HCT116 (cell line): ENCODE data around the gene FAM227B. TPM values are rescaled to one million over a fixed set of nuclear protein-coding genes. Genes with fewer than 3 reads are reported as not detected.

Experiments
- ATAC-seq: fragments of 200-7000 bp; cut with Tn5 transposase; 2 replicates; pipeline ENCODE4 v1.9.1; 2020; ENCODE audit warnings: mild to moderate bottlenecking, moderate library complexity
- BruUV-seq: library from RNA; stranded (reverse); fragments of 400-500 nt; replicated peaks from 2 replicates; lab custom pipeline; 2021; lab: Mats Ljungman, UMichigan
- CTCF ChIA-PET: fragments of 300-600 bp; sonication (Branson Sonifier 250); formaldehyde crosslinking; loops from one replicate; lab custom pipeline; 2021; ENCODE audit warnings: antibody characterized with exemption; lab: Charles Lee
- POLR2A ChIA-PET: fragments of 300-600, 350-600 bp; sonication (Branson Sonifier 250); formaldehyde crosslinking; loops from one replicate; lab custom pipeline; 2021; ENCODE audit warnings: antibody characterized with exemption; lab: Charles Lee
- RAD21 ChIA-PET, 2 experiments: fragments of 300-600 bp; sonication (Branson Sonifier 250); formaldehyde crosslinking; loops; one replicate each; lab custom pipeline; 2023; ENCODE audit warnings: low total read pairs in 2 of 2; ENCODE audit not compliant: uncharacterized antibody in 2 of 2, unreplicated experiment in 2 of 2, low non-redundant PET in 1 of 2; lab: Charles Lee
- DNase-seq: peaks from one replicate; pipeline ENCODE4 v3.0.0-alpha.2; 2010; ENCODE audit warnings: low read depth, low spot score
- H2AFZ ChIP-seq: fragments of 200-600 bp; shearing (Covaris generic), sonication (generic); 2 replicates; pipeline ENCODE4 v1.6.1; 2017; ENCODE audit warnings: low read depth, mixed run types, mixed read lengths, antibody characterized with exemption, low read length; ENCODE audit not compliant: poor library complexity, severe bottlenecking
- H3K27ac ChIP-seq: 2 replicates; pipeline ENCODE4 v1.5.1; 2012; ENCODE audit warnings: low read depth, low read length
- H3K27me3 ChIP-seq: fragments of 200-600 bp; sonication (generic); 2 replicates; pipeline ENCODE4 v1.6.1; 2016; ENCODE audit warnings: mixed run types, low read length, mixed read lengths; ENCODE audit not compliant: insufficient read depth
- H3K36me3 ChIP-seq, 2 experiments: fragments of 200-500 bp in 1 of 2; fragments of 200-600 bp in 1 of 2; sonication (Bioruptor generic) in 1 of 2; sonication (generic) in 1 of 2; 2 replicates each; pipeline versions ENCODE4 v1.5.1 to v1.6.1; 2014 to 2016; ENCODE audit warnings: low read length in 2 of 2, inconsistent platforms in 1 of 2, mixed read lengths in 1 of 2, mixed run types in 1 of 2; ENCODE audit not compliant: insufficient read depth in 2 of 2, control insufficient read depth in 1 of 2
- H3K4me1 ChIP-seq, 2 experiments: fragments of 200-600 bp in 1 of 2; sonication (generic) in 1 of 2; 2 replicates each; pipeline versions ENCODE4 v1.5.1 to v1.6.1; 2012 to 2017; ENCODE audit warnings: low read length in 2 of 2, inconsistent platforms in 1 of 2, mild to moderate bottlenecking in 1 of 2, mixed read lengths in 1 of 2, mixed run types in 1 of 2, moderate library complexity in 1 of 2; ENCODE audit not compliant: insufficient read depth in 2 of 2, control insufficient read depth in 1 of 2
- H3K4me2 ChIP-seq: fragments of 200-600 bp; sonication (generic); 2 replicates; pipeline ENCODE4 v1.6.1; 2017; ENCODE audit warnings: mixed run types, low read length, mixed read lengths
- H3K4me3 ChIP-seq, 2 experiments: fragments of 200-600 bp in 1 of 2; sonication (generic) in 1 of 2; replicated peaks in 1 of 2; 2 replicates each; pipeline ENCODE4 v1.5.1; 2011 to 2016; ENCODE audit warnings: low read length in 2 of 2, control low read depth in 1 of 2, low read depth in 1 of 2, mild to moderate bottlenecking in 1 of 2, mixed read lengths in 1 of 2, mixed run types in 1 of 2
- H3K79me2 ChIP-seq: fragments of 200-600 bp; sonication (generic); 2 replicates; pipeline ENCODE4 v1.6.1; 2017; ENCODE audit warnings: mild to moderate bottlenecking, mixed run types, low read length, moderate library complexity, mixed read lengths; ENCODE audit not compliant: insufficient read depth
- H3K9ac ChIP-seq: fragments of 200-600 bp; sonication (generic); 2 replicates; pipeline ENCODE4 v1.6.1; 2016; ENCODE audit warnings: low read length, mixed read lengths
- H3K9me2 ChIP-seq: fragments of 200-600 bp; sonication (generic), shearing (Covaris generic); 2 replicates; pipeline ENCODE4 v1.6.1; 2017; ENCODE audit warnings: mixed run types, mild to moderate bottlenecking, moderate library complexity; ENCODE audit not compliant: insufficient read depth
- H3K9me3 ChIP-seq, 2 experiments: fragments of 200-500 bp in 1 of 2; fragments of 200-600 bp in 1 of 2; sonication (Bioruptor generic) in 1 of 2; sonication (generic) in 1 of 2; 2 replicates each; pipeline ENCODE4 v1.6.1; 2014 to 2017; ENCODE audit warnings: low read length in 2 of 2, mixed read lengths in 2 of 2, inconsistent platforms in 1 of 2, low read depth in 1 of 2, mild to moderate bottlenecking in 1 of 2, mixed run types in 1 of 2, moderate library complexity in 1 of 2; ENCODE audit not compliant: control insufficient read depth in 1 of 2, insufficient read depth in 1 of 2
- H4K20me1 ChIP-seq: fragments of 200-600 bp; sonication (generic), shearing (Covaris generic); 2 replicates; pipeline ENCODE4 v1.6.1; 2017; ENCODE audit warnings: mixed run types, mild to moderate bottlenecking, moderate library complexity; ENCODE audit not compliant: insufficient read depth
- CBX3 ChIP-seq: IDR thresholded peaks from 2 replicates; pipeline ENCODE4 v1.6.1; 2012; ENCODE audit warnings: low read depth
- CEBPB ChIP-seq: IDR thresholded peaks from 2 replicates; pipeline ENCODE4 v1.6.1; 2012; ENCODE audit warnings: low read depth
- EGR1 ChIP-seq: IDR thresholded peaks from 2 replicates; pipeline ENCODE4 v1.6.1; 2012; ENCODE audit warnings: low read depth
- EZH2 ChIP-seq: fragments of 200-600 bp; sonication (generic); IDR thresholded peaks from 2 replicates; pipeline ENCODE4 v1.6.1; 2017; ENCODE audit warnings: antibody characterized with exemption, mixed run types
- EZH2phosphoT487 ChIP-seq: fragments of 200-600 bp; IDR thresholded peaks from 2 replicates; pipeline ENCODE4 v1.6.1; 2018; ENCODE audit warnings: antibody characterized with exemption, borderline replicate concordance
- FOSL1 ChIP-seq: IDR thresholded peaks from 2 replicates; pipeline ENCODE4 v1.6.1; 2012; ENCODE audit warnings: low read depth
- JUND ChIP-seq: IDR thresholded peaks from 2 replicates; pipeline ENCODE4 v1.6.1; 2012
- POLR2AphosphoS5 ChIP-seq: IDR thresholded peaks from 2 replicates; pipeline ENCODE4 v1.6.1; 2011; ENCODE audit warnings: mild to moderate bottlenecking, low read depth, low read length, moderate library complexity
- RAD21 ChIP-seq: IDR thresholded peaks from 2 replicates; pipeline ENCODE4 v1.6.1; 2012; ENCODE audit warnings: low read depth, mild to moderate bottlenecking
- SIN3A ChIP-seq: IDR thresholded peaks from 2 replicates; pipeline ENCODE4 v1.6.1; 2012; ENCODE audit warnings: low read depth
- SRF ChIP-seq: IDR thresholded peaks from 2 replicates; pipeline ENCODE4 v1.6.1; 2012; ENCODE audit warnings: low read depth
- ZFX ChIP-seq: fragments of 450-650 bp; IDR thresholded peaks from 2 replicates; pipeline ENCODE4 v1.6.1; 2017
- intact Hi-C: fragments of 100-400 bp; cut with micrococcal nuclease; formaldehyde crosslinking; loops from 2 replicates; pipeline ENCODE4 v1.10.0; 2022
- total RNA-seq: library from RNA; stranded (reverse); gene quantifications from one replicate; pipeline ENCODE4 v1.2.1, GENCODE V29; 2021; ENCODE audit not compliant: unreplicated experiment
- TF ChIP-seq, protein P1 (sequence below): IDR thresholded peaks from 2 replicates; pipeline ENCODE4 v1.6.1; 2012
- TF ChIP-seq, protein P2 (sequence below): IDR thresholded peaks from 2 replicates; pipeline ENCODE4 v1.6.1; 2012; ENCODE audit warnings: low read depth
- TF ChIP-seq, protein P3 (sequence below), 3 experiments: fragments of 200-600 bp in 1 of 3; sonication (generic) in 1 of 3; IDR thresholded peaks in 2 of 3; conservative IDR thresholded peaks in 1 of 3; 2 replicates each; pipeline ENCODE4 v1.5.1; 2012 to 2017; ENCODE audit warnings: low read depth in 2 of 3, low read length in 2 of 3, antibody characterized with exemption in 1 of 3, borderline replicate concordance in 1 of 3, control low read depth in 1 of 3, mild to moderate bottlenecking in 1 of 3, mixed read lengths in 1 of 3, mixed run types in 1 of 3, moderate library complexity in 1 of 3; ENCODE audit not compliant: insufficient read depth in 1 of 3

Gene FAM227B
- total RNA-seq, 1 experiment from 2014 or later = 6.9 TPM

DNA sequence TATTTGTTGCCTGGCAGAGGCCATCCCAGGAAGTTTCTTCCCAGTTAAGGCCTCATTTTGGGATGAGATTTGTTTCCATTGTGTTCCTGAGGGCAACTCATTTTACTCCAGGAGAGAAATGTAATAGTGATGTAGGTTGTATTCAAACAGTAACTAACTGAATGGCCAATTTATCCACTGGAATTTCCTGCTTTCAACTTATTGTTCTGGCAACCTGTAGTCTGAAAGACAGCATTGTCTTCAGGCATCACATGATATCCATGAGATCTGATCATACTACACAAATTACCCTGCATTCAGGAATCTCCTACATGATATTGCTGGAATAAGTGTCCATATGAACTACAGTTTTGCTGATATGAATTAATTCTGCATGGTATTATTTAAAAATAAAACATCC is 277.1 kb downstream of the FAM227B start:
- intact Hi-C loops = no loop called here
- Histone ChIP-seq H3K79me2 (no peaks in the 10 kb centered on the region), H3K9me2 (no peaks in the 10 kb centered on the region), H3K9me3 (no peaks in the 10 kb centered on the region), H3K4me3 (no peak overlapping the region), H3K4me2 (no peak overlapping the region), H3K36me3 (no peaks in the 10 kb centered on the region), H2AFZ (no peak overlapping the region), H3K27me3 (no peaks in the 10 kb centered on the region), H3K4me1 (no peaks in the 10 kb centered on the region), H3K27ac (no peak overlapping the region), H4K20me1 (no peaks in the 10 kb centered on the region), H3K9ac (no peak overlapping the region)
- no TSS peak for BruUV-seq
- ChIA-PET RAD21 (no interaction called here), CTCF (no interaction called here), POLR2A (no interaction called here)
- TF ChIP-seq CEBPB (no peak), POLR2AphosphoS5 (no peak), SIN3A (no peak), FOSL1 (no peak), JUND (no peak)
- ATAC-seq = no peak
- no peak for DNase-seq

DNA sequence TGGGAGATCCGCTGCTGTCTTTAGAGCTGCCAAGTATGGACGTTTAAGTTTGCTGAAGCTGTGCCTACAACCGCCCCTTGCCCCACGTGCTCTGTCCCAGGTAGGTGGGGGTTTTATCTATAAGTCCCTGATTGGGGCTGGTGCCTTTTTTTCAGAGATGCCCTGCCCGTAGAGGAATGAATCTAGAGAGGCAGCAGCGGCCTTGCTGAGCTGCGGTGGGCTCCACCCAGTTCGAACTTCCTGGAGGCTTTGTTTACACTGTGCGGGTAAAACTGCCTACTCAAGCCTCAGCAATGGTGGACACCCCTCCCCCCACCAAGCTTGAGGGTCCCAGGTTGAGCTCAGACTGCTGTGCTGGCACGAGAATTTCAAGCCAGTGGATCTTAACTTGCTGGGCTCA is 281.0 kb downstream of the FAM227B start:
- no peak for ATAC-seq
- TF ChIP-seq EZH2phosphoT487 (no peak), SRF (no peak), EGR1 (no peak), SIN3A (no peak), ZFX (no peak), EZH2 (no peak), CBX3 (no peak), RAD21 (no peak)
- TF ChIP-seq, protein P1, sequence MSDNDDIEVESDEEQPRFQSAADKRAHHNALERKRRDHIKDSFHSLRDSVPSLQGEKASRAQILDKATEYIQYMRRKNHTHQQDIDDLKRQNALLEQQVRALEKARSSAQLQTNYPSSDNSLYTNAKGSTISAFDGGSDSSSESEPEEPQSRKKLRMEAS = no peak
- TF ChIP-seq, protein P2, sequence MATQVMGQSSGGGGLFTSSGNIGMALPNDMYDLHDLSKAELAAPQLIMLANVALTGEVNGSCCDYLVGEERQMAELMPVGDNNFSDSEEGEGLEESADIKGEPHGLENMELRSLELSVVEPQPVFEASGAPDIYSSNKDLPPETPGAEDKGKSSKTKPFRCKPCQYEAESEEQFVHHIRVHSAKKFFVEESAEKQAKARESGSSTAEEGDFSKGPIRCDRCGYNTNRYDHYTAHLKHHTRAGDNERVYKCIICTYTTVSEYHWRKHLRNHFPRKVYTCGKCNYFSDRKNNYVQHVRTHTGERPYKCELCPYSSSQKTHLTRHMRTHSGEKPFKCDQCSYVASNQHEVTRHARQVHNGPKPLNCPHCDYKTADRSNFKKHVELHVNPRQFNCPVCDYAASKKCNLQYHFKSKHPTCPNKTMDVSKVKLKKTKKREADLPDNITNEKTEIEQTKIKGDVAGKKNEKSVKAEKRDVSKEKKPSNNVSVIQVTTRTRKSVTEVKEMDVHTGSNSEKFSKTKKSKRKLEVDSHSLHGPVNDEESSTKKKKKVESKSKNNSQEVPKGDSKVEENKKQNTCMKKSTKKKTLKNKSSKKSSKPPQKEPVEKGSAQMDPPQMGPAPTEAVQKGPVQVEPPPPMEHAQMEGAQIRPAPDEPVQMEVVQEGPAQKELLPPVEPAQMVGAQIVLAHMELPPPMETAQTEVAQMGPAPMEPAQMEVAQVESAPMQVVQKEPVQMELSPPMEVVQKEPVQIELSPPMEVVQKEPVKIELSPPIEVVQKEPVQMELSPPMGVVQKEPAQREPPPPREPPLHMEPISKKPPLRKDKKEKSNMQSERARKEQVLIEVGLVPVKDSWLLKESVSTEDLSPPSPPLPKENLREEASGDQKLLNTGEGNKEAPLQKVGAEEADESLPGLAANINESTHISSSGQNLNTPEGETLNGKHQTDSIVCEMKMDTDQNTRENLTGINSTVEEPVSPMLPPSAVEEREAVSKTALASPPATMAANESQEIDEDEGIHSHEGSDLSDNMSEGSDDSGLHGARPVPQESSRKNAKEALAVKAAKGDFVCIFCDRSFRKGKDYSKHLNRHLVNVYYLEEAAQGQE = no peak
- TF ChIP-seq, protein P3, sequence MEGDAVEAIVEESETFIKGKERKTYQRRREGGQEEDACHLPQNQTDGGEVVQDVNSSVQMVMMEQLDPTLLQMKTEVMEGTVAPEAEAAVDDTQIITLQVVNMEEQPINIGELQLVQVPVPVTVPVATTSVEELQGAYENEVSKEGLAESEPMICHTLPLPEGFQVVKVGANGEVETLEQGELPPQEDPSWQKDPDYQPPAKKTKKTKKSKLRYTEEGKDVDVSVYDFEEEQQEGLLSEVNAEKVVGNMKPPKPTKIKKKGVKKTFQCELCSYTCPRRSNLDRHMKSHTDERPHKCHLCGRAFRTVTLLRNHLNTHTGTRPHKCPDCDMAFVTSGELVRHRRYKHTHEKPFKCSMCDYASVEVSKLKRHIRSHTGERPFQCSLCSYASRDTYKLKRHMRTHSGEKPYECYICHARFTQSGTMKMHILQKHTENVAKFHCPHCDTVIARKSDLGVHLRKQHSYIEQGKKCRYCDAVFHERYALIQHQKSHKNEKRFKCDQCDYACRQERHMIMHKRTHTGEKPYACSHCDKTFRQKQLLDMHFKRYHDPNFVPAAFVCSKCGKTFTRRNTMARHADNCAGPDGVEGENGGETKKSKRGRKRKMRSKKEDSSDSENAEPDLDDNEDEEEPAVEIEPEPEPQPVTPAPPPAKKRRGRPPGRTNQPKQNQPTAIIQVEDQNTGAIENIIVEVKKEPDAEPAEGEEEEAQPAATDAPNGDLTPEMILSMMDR (IDR thresholded peaks at IDR 0.05 in 2 of 3, conservative IDR thresholded peaks at IDR 0.05 in 1 of 3; ENCODE audit: borderline replicate concordance in 1 of 3, insufficient read depth in 1 of 3, low read depth in 2 of 3, low read length in 2 of 3) = no peak

More for the DNA sequence above, 281.0 kb downstream of the FAM227B start:
- no TSS peak for BruUV-seq
- no peaks in the 10 kb centered on the region for H3K36me3 ChIP-seq
- H3K4me2 ChIP-seq = no peak overlapping the region
- H3K9me3 ChIP-seq = no peaks in the 10 kb centered on the region
- H4K20me1 ChIP-seq = no peaks in the 10 kb centered on the region
- no peaks in the 10 kb centered on the region for H3K79me2 ChIP-seq
- H3K4me3 ChIP-seq = no peak overlapping the region
- RAD21 ChIA-PET = no interaction called here
- H3K27me3 ChIP-seq = no peaks in the 10 kb centered on the region
- CTCF ChIA-PET = no interaction called here
- no peak overlapping the region for H3K9ac ChIP-seq
- no peak for DNase-seq
- no peaks in the 10 kb centered on the region for H3K9me2 ChIP-seq
- H2AFZ ChIP-seq = no peak overlapping the region
- no peak overlapping the region for H3K27ac ChIP-seq
- intact Hi-C loops = no loop called here
- POLR2A ChIA-PET = no interaction called here
- no peaks in the 10 kb centered on the region for H3K4me1 ChIP-seq
